Spleen (tissue), 11 donors: ENCODE data around the gene MEOX2. TPM values are rescaled to one million over a fixed set of nuclear protein-coding genes. Genes with fewer than 3 reads are reported as not detected.

Experiments
- DNase-seq: peaks from one replicate; pipeline ENCODE4 v3.0.0-alpha.2; 2020
- H3K27ac ChIP-seq, 8 donors: fragments of 200-600 bp; sonication (generic) in 7 of 8; 1 replicate in 4 of 8; 2 replicates in 4 of 8; pipeline versions ENCODE4 v1.5.0 to v1.8.0; 2016 to 2021; ENCODE audit warnings: inconsistent platforms in 4 of 8, mild to moderate bottlenecking in 4 of 8, moderate library complexity in 1 of 8
- H3K27me3 ChIP-seq, 7 donors: fragments of 200-600 bp; sonication (generic) in 6 of 7; replicated peaks in 1 of 7; 1 replicate in 4 of 7; 2 replicates in 3 of 7; pipeline versions ENCODE4 v1.5.0 to v1.8.0; 2016 to 2021; ENCODE audit warnings: inconsistent platforms in 3 of 7, mild to moderate bottlenecking in 1 of 7
- H3K36me3 ChIP-seq, 6 donors: fragments of 200-600 bp; sonication (generic) in 5 of 6; 1 replicate in 4 of 6; 2 replicates in 2 of 6; pipeline versions ENCODE4 v1.5.0 to v1.8.0; 2016 to 2021; ENCODE audit warnings: inconsistent platforms in 2 of 6
- H3K4me1 ChIP-seq, 6 donors: fragments of 200-600 bp; sonication (generic) in 5 of 6; 1 replicate in 3 of 6; 2 replicates in 3 of 6; pipeline versions ENCODE4 v1.5.0 to v1.8.0; 2016 to 2021; ENCODE audit warnings: inconsistent platforms in 3 of 6
- H3K4me3 ChIP-seq, 8 donors: fragments of 200-600 bp; sonication (generic) in 7 of 8; 1 replicate in 4 of 8; 2 replicates in 4 of 8; pipeline versions ENCODE4 v1.5.0 to v1.8.0; 2016 to 2021; ENCODE audit warnings: inconsistent platforms in 4 of 8, mild to moderate bottlenecking in 4 of 8, moderate library complexity in 2 of 8
- H3K9me3 ChIP-seq, 8 donors: fragments of 200-600 bp; sonication (generic) in 7 of 8; 1 replicate in 4 of 8; 2 replicates in 4 of 8; pipeline versions ENCODE4 v1.5.0 to v1.8.0; 2016 to 2021; ENCODE audit warnings: inconsistent platforms in 4 of 8
- CTCF ChIP-seq, 11 experiments: fragments of 200-600 bp in 7 of 11; fragments of 450-650 bp in 4 of 11; sonication (generic) in 4 of 11; IDR thresholded peaks in 8 of 11; conservative IDR thresholded peaks in 3 of 11; 1 replicate in 7 of 11; 2 replicates in 4 of 11; pipeline versions ENCODE4 v1.4.0 to v1.8.0; 2016 to 2021; ENCODE audit warnings: antibody characterized with exemption in 11 of 11, inconsistent platforms in 4 of 11, mild to moderate bottlenecking in 1 of 11
- POLR2A ChIP-seq, 3 donors: fragments of 450-650 bp; IDR thresholded peaks; one replicate each; pipeline ENCODE4 v1.5.1; 2017; ENCODE audit warnings: antibody characterized with exemption in 3 of 3, mild to moderate bottlenecking in 1 of 3
- POLR2AphosphoS5 ChIP-seq, 3 donors: sonication (generic); formaldehyde crosslinking; IDR thresholded peaks; one replicate each; pipeline ENCODE4 v1.5.1; 2017; ENCODE audit warnings: antibody characterized with exemption in 3 of 3
- WGBS, 5 donors: extraction: QIAGEN DNeasy Blood & Tissue Kit in 3 of 5; methylation state at CpG; one replicate each; pipeline versions ENCODE4 v1.1.5 to v1.1.7; 2013 to 2018; 5-methylcytosine and 5-hydroxymethylcytosine counted together
- intact Hi-C: fragments of 100-400 bp; cut with DNase I; formaldehyde crosslinking; loops from one replicate; pipeline ENCODE4 v1.15.0; 2023; ENCODE audit warnings: low total_unique reads
- polyA plus RNA-seq, 3 donors: library from polyadenylated mRNA; stranded (reverse); fragments of 200-250 nt; gene quantifications; one replicate each; pipeline ENCODE4 v1.2.1, GENCODE V29; 2013
- total RNA-seq, 7 donors: library from RNA; depleted of rRNA in 3 of 7; stranded (reverse); fragments of >200 nt in 3 of 7; fragmentation: NEBNext Ultra II Directional in 4 of 7; extraction: Animal tissue kit (Norgen Biotek cat#: 25700) in 4 of 7; gene quantifications; one replicate each; pipeline versions ENCODE4 v1.1.0 to v1.2.1, GENCODE V29; 2016 to 2021
- donor health status: healthy with polysubstance abuse.
- donor health status: DM: no; HTN: no; CAD: no; lungs with moderate emphysema.
- donor health status: DM: no; HTN: no; CAD: no.
- donor health status: Bipolar disorder and iron deficiency.
- donor health status: healthy.
- donor health status: DM: no; HTN: no; CAD: no.
- donor health status: DM: yes; HTN: yes; CAD: no.

Gene MEOX2
- total and polyA plus RNA-seq, 10 donors = 0.24 to 1.2 (median 0.64) TPM; not detected in 1

DNA sequence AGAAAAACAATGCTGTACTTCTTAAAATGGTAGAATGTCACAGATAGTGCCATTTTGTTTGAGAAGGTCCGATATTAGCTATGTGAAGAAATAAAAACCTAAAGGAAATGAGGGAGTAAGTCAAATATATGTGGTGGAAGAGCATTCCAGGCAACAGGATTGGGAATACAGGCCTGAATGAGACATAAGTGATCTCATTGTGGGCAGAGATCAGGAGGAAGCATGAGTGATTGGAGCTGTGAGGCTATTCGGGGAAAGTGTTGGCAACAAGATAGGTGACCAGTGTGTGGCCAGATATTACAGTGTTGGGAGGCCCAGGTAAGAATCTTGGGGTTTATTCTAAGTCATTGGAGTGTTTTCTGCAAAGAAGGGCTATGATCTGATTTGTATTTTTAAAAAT lies 83.4 kb downstream of the MEOX2 start:
- H3K27ac ChIP-seq = no peak overlapping the region
- 47 to 89% (median 64%) methylated on average over 2 of the region's 2 CpGs for WGBS, 5 donors
- no peaks in the 10 kb centered on the region for H3K27me3 ChIP-seq
- H3K36me3 ChIP-seq = no peaks in the 10 kb centered on the region
- H3K9me3 ChIP-seq = peaks cover 0 to 17% (median 13%) of the 10 kb centered on the region in 8 donors
- DNase-seq = no peak
- H3K4me3 ChIP-seq = no peak overlapping the region
- intact Hi-C loops = no loop called here
- TF ChIP-seq POLR2A (IDR thresholded peaks at IDR 0.05) = no peak
- TF ChIP-seq POLR2AphosphoS5 (IDR thresholded peaks at IDR 0.05) = no peak
- TF ChIP-seq CTCF (IDR thresholded peaks at IDR 0.05 in 8 of 11, conservative IDR thresholded peaks at IDR 0.05 in 3 of 11) = no peak
- no peaks in the 10 kb centered on the region for H3K4me1 ChIP-seq

DNA sequence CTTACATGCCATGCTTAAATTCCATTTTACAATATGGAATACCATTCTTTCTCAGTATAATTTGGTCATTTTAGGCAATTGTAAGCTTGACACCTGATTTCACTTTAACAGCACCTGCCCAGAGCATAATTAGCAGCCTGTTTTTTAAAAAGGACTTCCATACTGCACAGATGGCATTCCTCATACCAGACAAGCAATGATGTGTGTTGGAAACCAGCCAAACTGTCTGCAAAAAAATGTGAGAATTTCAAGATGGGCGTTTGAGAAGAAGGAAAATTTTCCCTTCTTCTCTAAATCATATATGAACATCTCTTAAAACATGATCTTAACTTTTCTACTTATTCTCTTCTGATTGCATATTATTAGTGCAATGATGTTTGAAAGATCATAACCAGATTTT lies 84.2 kb downstream of the MEOX2 start:
- H3K27me3 ChIP-seq = no peaks in the 10 kb centered on the region
- H3K9me3 ChIP-seq = peaks cover 0 to 17% (median 13%) of the 10 kb centered on the region in 8 donors
- no peak overlapping the region for H3K4me3 ChIP-seq
- no peaks in the 10 kb centered on the region for H3K36me3 ChIP-seq
- intact Hi-C loops = no loop called here
- TF ChIP-seq POLR2AphosphoS5 (IDR thresholded peaks at IDR 0.05) (no peak), CTCF (IDR thresholded peaks at IDR 0.05 in 8 of 11, conservative IDR thresholded peaks at IDR 0.05 in 3 of 11) (no peak)
- 23 to 46% (median 36%) methylated on average over 1 of the region's 1 CpG for WGBS, 5 donors
- H3K4me1 ChIP-seq = no peaks in the 10 kb centered on the region
- DNase-seq = no peak
- no peak overlapping the region for H3K27ac ChIP-seq

GRCh38 chr7:15601175-15601574 lies 85.3 kb downstream of the MEOX2 start:
- 80 to 90% (median 82%) methylated on average over 1 of the region's 1 CpG for WGBS, 5 donors
- H3K9me3 ChIP-seq = peaks cover 0 to 17% (median 13%) of the 10 kb centered on the region in 8 donors
- intact Hi-C loops = no loop called here
- TF ChIP-seq POLR2A (IDR thresholded peaks at IDR 0.05) (no peak), POLR2AphosphoS5 (IDR thresholded peaks at IDR 0.05) (no peak), CTCF (IDR thresholded peaks at IDR 0.05 in 8 of 11, conservative IDR thresholded peaks at IDR 0.05 in 3 of 11) (no peak)
- no peak overlapping the region for H3K4me3 ChIP-seq
- H3K27me3 ChIP-seq = no peaks in the 10 kb centered on the region
- H3K27ac ChIP-seq = no peak overlapping the region
- H3K36me3 ChIP-seq = no peaks in the 10 kb centered on the region
- DNase-seq = no peak
- H3K4me1 ChIP-seq = no peaks in the 10 kb centered on the region

- Histone ChIP-seq H3K9me3 (peaks cover 0 to 17% (median 13%) of the 10 kb centered on the region in 8 donors), H3K27ac (no peak overlapping the region), H3K36me3 (no peaks in the 10 kb centered on the region), H3K4me1 (no peaks in the 10 kb centered on the region), H3K27me3 (no peaks in the 10 kb centered on the region), H3K4me3 (no peak overlapping the region)
- TF ChIP-seq CTCF (IDR thresholded peaks at IDR 0.05 in 8 of 11, conservative IDR thresholded peaks at IDR 0.05 in 3 of 11) = no peak
- no peak for TF ChIP-seq POLR2A (IDR thresholded peaks at IDR 0.05)
- no peak for TF ChIP-seq POLR2AphosphoS5 (IDR thresholded peaks at IDR 0.05)
- WGBS, 5 donors = 50 to 83% (median 78%) methylated on average over 4 of the region's 4 CpGs
- no peak for DNase-seq
- intact Hi-C loops = no loop called here
Measured at GRCh38 chr7:15600298-15600697, 86.2 kb downstream of the MEOX2 start.
